HEK293T (cell line): ENCODE data around the gene ANKRD35.
"Not testable (repeated sequence)": the region's sequence is repeated elsewhere in the genome, so short reads cannot be mapped to it uniquely, and the experiment has no call there.

Experiments used
- FOXM1 ChIP-seq: fragments of 450-650 bp; IDR thresholded peaks from 2 replicates; pipeline ENCODE4 v1.6.1; 2017; ENCODE audit warnings: mild to moderate bottlenecking, borderline replicate concordance
- L3MBTL2 ChIP-seq: fragments of 450-650 bp; conservative IDR thresholded peaks from 2 replicates; pipeline ENCODE4 v1.6.1; 2016; ENCODE audit warnings: mild to moderate bottlenecking
- SUZ12 ChIP-seq: fragments of 450-650 bp; IDR thresholded peaks from 2 replicates; pipeline ENCODE4 v1.6.1; 2016; ENCODE audit warnings: mild to moderate bottlenecking
- TF ChIP-seq, protein P1 (sequence below): fragments of 450-650 bp; IDR thresholded peaks from 2 replicates; pipeline ENCODE4 v1.6.1; 2016

DNA sequence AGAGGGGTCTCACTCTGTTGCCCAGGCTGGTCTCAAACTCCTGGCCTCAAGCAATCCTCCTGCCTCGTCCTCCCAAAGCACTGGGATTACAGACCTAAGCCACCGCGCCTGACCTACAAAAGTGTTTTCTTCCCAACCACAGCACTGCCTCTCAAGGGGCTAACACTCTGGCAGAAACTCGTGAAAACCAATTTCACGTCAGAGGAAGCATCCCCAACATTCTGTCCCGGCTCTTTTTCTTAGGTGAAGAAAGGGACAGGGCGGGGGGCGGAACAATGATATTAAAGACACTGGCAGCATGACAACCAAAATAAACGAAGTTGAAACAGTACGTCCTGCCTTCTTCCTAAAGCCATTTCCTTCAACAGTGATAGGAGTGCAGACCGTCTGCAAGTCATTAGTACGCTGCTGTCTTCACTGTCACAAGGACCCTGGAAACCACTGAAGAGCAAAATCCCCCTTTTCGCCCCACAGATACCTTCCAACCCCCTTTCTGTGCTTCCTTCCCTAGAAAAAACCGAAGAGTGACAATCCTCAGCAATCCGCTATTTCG, 62.8 kb downstream of the ANKRD35 start:
- TF ChIP-seq, protein P1, sequence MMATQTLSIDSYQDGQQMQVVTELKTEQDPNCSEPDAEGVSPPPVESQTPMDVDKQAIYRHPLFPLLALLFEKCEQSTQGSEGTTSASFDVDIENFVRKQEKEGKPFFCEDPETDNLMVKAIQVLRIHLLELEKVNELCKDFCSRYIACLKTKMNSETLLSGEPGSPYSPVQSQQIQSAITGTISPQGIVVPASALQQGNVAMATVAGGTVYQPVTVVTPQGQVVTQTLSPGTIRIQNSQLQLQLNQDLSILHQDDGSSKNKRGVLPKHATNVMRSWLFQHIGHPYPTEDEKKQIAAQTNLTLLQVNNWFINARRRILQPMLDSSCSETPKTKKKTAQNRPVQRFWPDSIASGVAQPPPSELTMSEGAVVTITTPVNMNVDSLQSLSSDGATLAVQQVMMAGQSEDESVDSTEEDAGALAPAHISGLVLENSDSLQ: not testable (repeated sequence)
- not testable (repeated sequence) for TF ChIP-seq SUZ12, FOXM1, L3MBTL2
